GM10266 (cell line): ENCODE measurements around the gene AP3S2.
"Not testable (repeated sequence)": the region's sequence is repeated elsewhere in the genome, so short reads cannot be mapped to it uniquely, and the experiment has no call there.

Experiments
- DNase-seq: peaks from one replicate; pipeline ENCODE4 v3.0.0; 2012; ENCODE audit errors: extremely low spot score
- CTCF ChIP-seq: IDR thresholded peaks from 2 replicates; pipeline ENCODE4 v1.5.1; 2012; ENCODE audit warnings: mild to moderate bottlenecking, low read depth; ENCODE audit not compliant: control insufficient read depth, insufficient read depth; ENCODE audit errors: missing control alignments

The AP3S2 gene

GRCh38 chr15:89785064-89785773 is 108.6 kb downstream of the AP3S2 start:
- TF ChIP-seq CTCF = no peak
- no peak for DNase-seq

GRCh38 chr15:89784686-89784960 is 109.2 kb downstream of the AP3S2 start:
- TF ChIP-seq CTCF = no peak
- no peak for DNase-seq

- DNase-seq = no peak
- no peak for TF ChIP-seq CTCF
Observed at GRCh38 chr15:89783861-89784685, 109.7 kb downstream of the AP3S2 start.

GRCh38 chr15:89783111-89783860 is 110.5 kb downstream of the AP3S2 start:
- no peak for TF ChIP-seq CTCF
- DNase-seq = no peak

- DNase-seq = not testable (repeated sequence)
Observed at GRCh38 chr15:89782619-89782950, 111.2 kb downstream of the AP3S2 start.

GRCh38 chr15:89781891-89782618 is 111.7 kb downstream of the AP3S2 start:
- no peak for TF ChIP-seq CTCF
- no peak for DNase-seq

GRCh38 chr15:89781055-89781454 is 112.7 kb downstream of the AP3S2 start:
- TF ChIP-seq CTCF = no peak

More at GRCh38 chr15:89781055-89781454, 112.7 kb downstream of the AP3S2 start:
- DNase-seq = no peak
